ENCODE data around the gene SCNN1G. TPM values are rescaled to one million over a fixed set of nuclear protein-coding genes. Genes with fewer than 3 reads are reported as not detected.

The SCNN1G gene
- total RNA-seq, 1 donor: not detected

DNA sequence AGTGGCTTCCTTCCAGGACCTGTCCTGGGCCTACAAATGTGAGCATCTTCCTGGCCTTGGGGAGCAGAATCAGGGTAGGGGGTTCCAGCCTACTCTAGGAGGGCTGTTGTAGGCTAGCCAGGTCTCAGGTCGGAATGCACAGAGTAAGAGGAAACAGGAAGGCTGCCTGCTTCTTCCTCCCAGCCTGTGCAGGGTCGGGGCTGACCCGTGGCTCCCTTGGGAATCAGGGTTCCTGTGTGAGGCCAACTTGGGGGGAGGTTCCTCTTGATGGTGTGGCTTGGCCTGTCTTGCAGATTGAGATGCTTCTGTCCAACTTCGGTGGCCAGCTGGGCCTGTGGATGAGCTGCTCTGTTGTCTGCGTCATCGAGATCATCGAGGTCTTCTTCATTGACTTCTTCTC lies 32.3 kb downstream of the SCNN1G start:
- no peak overlapping the region for H3K4me3 ChIP-seq (ENCODE audit: insufficient read depth, low read length)
- no peaks in the 10 kb centered on the region for H3K36me3 ChIP-seq (ENCODE audit: insufficient read depth, low read length)
- H3K27me3 ChIP-seq (ENCODE audit: insufficient read depth, low read length): no peaks in the 10 kb centered on the region
- TF ChIP-seq, protein P1, sequence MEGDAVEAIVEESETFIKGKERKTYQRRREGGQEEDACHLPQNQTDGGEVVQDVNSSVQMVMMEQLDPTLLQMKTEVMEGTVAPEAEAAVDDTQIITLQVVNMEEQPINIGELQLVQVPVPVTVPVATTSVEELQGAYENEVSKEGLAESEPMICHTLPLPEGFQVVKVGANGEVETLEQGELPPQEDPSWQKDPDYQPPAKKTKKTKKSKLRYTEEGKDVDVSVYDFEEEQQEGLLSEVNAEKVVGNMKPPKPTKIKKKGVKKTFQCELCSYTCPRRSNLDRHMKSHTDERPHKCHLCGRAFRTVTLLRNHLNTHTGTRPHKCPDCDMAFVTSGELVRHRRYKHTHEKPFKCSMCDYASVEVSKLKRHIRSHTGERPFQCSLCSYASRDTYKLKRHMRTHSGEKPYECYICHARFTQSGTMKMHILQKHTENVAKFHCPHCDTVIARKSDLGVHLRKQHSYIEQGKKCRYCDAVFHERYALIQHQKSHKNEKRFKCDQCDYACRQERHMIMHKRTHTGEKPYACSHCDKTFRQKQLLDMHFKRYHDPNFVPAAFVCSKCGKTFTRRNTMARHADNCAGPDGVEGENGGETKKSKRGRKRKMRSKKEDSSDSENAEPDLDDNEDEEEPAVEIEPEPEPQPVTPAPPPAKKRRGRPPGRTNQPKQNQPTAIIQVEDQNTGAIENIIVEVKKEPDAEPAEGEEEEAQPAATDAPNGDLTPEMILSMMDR (IDR thresholded peaks at IDR 0.05; ENCODE audit: extremely low read depth, low read depth, low read length): no peak
- H3K4me2 ChIP-seq (ENCODE audit: insufficient read depth, low read length): no peak overlapping the region
- H3K27ac ChIP-seq (ENCODE audit: low read depth, low read length): no peak overlapping the region
- no peak for DNase-seq (ENCODE audit: insufficient read length, low spot score, missing footprints)
- no peaks in the 10 kb centered on the region for H3K4me1 ChIP-seq (ENCODE audit: insufficient read depth, low read length)
- no peak overlapping the region for H2AFZ ChIP-seq (ENCODE audit: low read length)
- no peaks in the 10 kb centered on the region for H4K20me1 ChIP-seq (ENCODE audit: insufficient read depth, low read length)
- no peaks in the 10 kb centered on the region for H3K79me2 ChIP-seq (ENCODE audit: insufficient read depth, low read length)
- H3K9me3 ChIP-seq (ENCODE audit: low read depth, low read length): no peaks in the 10 kb centered on the region

DNA sequence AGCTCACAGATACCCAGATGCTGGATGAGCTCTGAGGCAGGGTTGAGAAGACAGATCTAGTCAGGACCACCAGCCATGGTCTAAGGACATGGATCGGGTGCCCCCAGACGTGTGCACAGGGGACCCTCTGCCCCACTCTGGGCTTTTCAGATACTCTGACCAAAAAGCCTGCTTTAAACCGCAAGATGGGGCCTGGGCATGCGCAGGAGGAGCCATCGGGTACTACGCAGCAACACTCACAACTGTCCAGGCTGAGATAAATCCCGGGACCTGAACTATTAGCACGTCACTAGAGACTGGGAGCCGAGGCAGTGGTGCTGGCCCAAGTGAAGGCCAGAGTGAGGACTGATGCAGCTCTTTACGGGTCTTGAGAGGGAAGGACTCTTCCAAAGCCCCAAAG lies 32.9 kb downstream of the SCNN1G start:
- no peaks in the 10 kb centered on the region for H4K20me1 ChIP-seq (ENCODE audit: insufficient read depth, low read length)
- H3K79me2 ChIP-seq (ENCODE audit: insufficient read depth, low read length): no peaks in the 10 kb centered on the region
- H3K4me1 ChIP-seq (ENCODE audit: insufficient read depth, low read length): no peaks in the 10 kb centered on the region
- no peak overlapping the region for H3K4me2 ChIP-seq (ENCODE audit: insufficient read depth, low read length)
- H3K36me3 ChIP-seq (ENCODE audit: insufficient read depth, low read length): no peaks in the 10 kb centered on the region
- H3K4me3 ChIP-seq (ENCODE audit: insufficient read depth, low read length): no peak overlapping the region
- no peak for DNase-seq (ENCODE audit: insufficient read length, low spot score, missing footprints)
- no peaks in the 10 kb centered on the region for H3K27me3 ChIP-seq (ENCODE audit: insufficient read depth, low read length)
- no peak overlapping the region for H3K27ac ChIP-seq (ENCODE audit: low read depth, low read length)
- no peak overlapping the region for H2AFZ ChIP-seq (ENCODE audit: low read length)
- TF ChIP-seq, protein P1 (IDR thresholded peaks at IDR 0.05; ENCODE audit: extremely low read depth, low read depth, low read length): no peak
- no peaks in the 10 kb centered on the region for H3K9me3 ChIP-seq (ENCODE audit: low read depth, low read length)

DNA sequence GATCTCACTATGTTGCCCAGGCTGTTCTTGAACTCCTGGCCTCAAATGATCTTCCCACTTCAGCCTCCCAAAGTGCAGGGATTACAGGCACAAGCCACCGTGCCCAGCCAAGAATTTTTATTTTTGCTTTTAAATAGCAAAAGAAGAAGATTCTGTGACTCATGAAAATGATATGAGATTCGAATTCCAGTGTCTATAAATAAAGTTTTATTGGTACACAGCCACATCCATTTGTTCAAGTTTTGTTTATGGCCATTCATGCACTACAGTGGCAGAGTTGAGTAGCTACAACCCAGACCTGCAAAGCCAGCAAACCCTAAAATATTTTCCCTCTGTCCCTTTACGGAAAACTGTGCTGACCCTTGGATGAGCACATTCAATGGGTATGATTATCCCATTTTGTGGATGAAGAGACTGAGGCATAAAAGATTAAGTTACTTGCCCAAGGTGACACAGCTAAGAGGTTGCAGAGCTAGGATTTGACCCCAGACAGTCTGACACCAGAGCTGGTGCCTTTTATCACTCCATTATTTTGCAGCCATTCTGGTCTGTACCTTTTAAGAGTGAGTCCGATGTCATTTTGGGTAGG lies 34.2 kb downstream of the SCNN1G start:
- no peaks in the 10 kb centered on the region for H3K79me2 ChIP-seq (ENCODE audit: insufficient read depth, low read length)
- DNase-seq (ENCODE audit: insufficient read length, low spot score, missing footprints): no peak
- H4K20me1 ChIP-seq (ENCODE audit: insufficient read depth, low read length): no peaks in the 10 kb centered on the region
- no peak overlapping the region for H3K4me2 ChIP-seq (ENCODE audit: insufficient read depth, low read length)
- H3K27me3 ChIP-seq (ENCODE audit: insufficient read depth, low read length): no peaks in the 10 kb centered on the region
- H3K4me3 ChIP-seq (ENCODE audit: insufficient read depth, low read length): no peak overlapping the region
- no peaks in the 10 kb centered on the region for H3K36me3 ChIP-seq (ENCODE audit: insufficient read depth, low read length)
- H2AFZ ChIP-seq (ENCODE audit: low read length): no peak overlapping the region
- H3K9me3 ChIP-seq (ENCODE audit: low read depth, low read length): no peaks in the 10 kb centered on the region
- H3K4me1 ChIP-seq (ENCODE audit: insufficient read depth, low read length): no peaks in the 10 kb centered on the region
- no peak overlapping the region for H3K27ac ChIP-seq (ENCODE audit: low read depth, low read length)
- TF ChIP-seq, protein P1 (IDR thresholded peaks at IDR 0.05; ENCODE audit: extremely low read depth, low read depth, low read length): no peak

DNA sequence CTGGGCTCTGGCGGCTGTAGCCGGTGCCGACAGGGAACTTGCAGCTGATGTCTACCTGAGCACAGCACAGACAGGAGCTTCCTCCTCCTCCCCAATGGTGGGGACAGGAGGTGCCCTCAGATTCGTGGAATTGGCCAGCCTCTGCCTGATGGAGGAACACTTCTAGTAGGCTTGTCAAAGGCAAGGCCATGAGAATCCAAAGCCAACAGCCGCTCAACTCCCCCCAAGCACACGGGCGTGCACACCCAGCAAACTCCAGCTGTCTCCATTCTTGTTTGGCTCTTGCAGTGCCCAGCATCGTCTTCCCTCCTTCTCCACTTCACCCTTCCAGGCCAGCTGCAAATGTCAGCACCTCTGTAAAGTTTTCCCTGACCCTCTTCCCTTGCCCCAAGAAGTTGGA lies 35.1 kb downstream of the SCNN1G start:
- no peak for DNase-seq (ENCODE audit: insufficient read length, low spot score, missing footprints)
- no peaks in the 10 kb centered on the region for H3K36me3 ChIP-seq (ENCODE audit: insufficient read depth, low read length)
- H3K9me3 ChIP-seq (ENCODE audit: low read depth, low read length): no peaks in the 10 kb centered on the region
- no peaks in the 10 kb centered on the region for H3K4me1 ChIP-seq (ENCODE audit: insufficient read depth, low read length)
- H2AFZ ChIP-seq (ENCODE audit: low read length): no peak overlapping the region
- H3K79me2 ChIP-seq (ENCODE audit: insufficient read depth, low read length): no peaks in the 10 kb centered on the region
- H3K27me3 ChIP-seq (ENCODE audit: insufficient read depth, low read length): no peaks in the 10 kb centered on the region
- no peak overlapping the region for H3K4me3 ChIP-seq (ENCODE audit: insufficient read depth, low read length)
- no peak overlapping the region for H3K4me2 ChIP-seq (ENCODE audit: insufficient read depth, low read length)
- no peak overlapping the region for H3K27ac ChIP-seq (ENCODE audit: low read depth, low read length)
- no peaks in the 10 kb centered on the region for H4K20me1 ChIP-seq (ENCODE audit: insufficient read depth, low read length)
- TF ChIP-seq, protein P1 (IDR thresholded peaks at IDR 0.05; ENCODE audit: extremely low read depth, low read depth, low read length): no peak
